Liver (tissue), 9 donors: ENCODE measurements around the gene RBM46. TPM values are rescaled to one million over a fixed set of nuclear protein-coding genes. Genes with fewer than 3 reads are reported as not detected.
"Not testable (repeated sequence)": the region's sequence is repeated elsewhere in the genome, so short reads cannot be mapped to it uniquely, and the experiment has no call there.

Source experiments
- DNase-seq: peaks from one replicate; pipeline ENCODE4 v3.0.0-alpha.2; 2017; ENCODE audit warnings: low spot score
- H3K27ac ChIP-seq, 2 donors: one replicate each; pipeline ENCODE4 v1.7.0; 2013; ENCODE audit warnings: inconsistent platforms in 2 of 2, low read length in 2 of 2, control low read depth in 1 of 2, low read depth in 1 of 2, mild to moderate bottlenecking in 1 of 2
- H3K27me3 ChIP-seq, 4 donors: one replicate each; pipeline versions ENCODE4 v1.6.1 to v1.7.0; 2013; ENCODE audit warnings: low read length in 3 of 4, inconsistent platforms in 1 of 4, mild to moderate bottlenecking in 1 of 4, moderate library complexity in 1 of 4; ENCODE audit not compliant: control insufficient read depth in 4 of 4, insufficient read depth in 4 of 4
- H3K36me3 ChIP-seq, 4 donors: one replicate each; pipeline versions ENCODE4 v1.6.1 to v1.7.0; 2013; ENCODE audit warnings: low read length in 3 of 4, mild to moderate bottlenecking in 3 of 4, low read depth in 1 of 4, moderate library complexity in 1 of 4; ENCODE audit not compliant: control insufficient read depth in 4 of 4, insufficient read depth in 3 of 4
- H3K4me1 ChIP-seq, 4 donors: one replicate each; pipeline versions ENCODE4 v1.6.1 to v1.7.0; 2013; ENCODE audit warnings: low read length in 3 of 4, mild to moderate bottlenecking in 3 of 4, moderate library complexity in 1 of 4; ENCODE audit not compliant: control insufficient read depth in 4 of 4, insufficient read depth in 4 of 4
- H3K4me3 ChIP-seq, 3 donors: one replicate each; pipeline versions ENCODE4 v1.6.1 to v1.7.0; 2013; ENCODE audit warnings: low read length in 3 of 3, control low read depth in 1 of 3, low read depth in 1 of 3, mild to moderate bottlenecking in 1 of 3
- H3K9ac ChIP-seq, 2 donors: one replicate each; pipeline ENCODE4 v1.7.0; 2013; ENCODE audit warnings: low read length in 2 of 2, mild to moderate bottlenecking in 2 of 2, moderate library complexity in 2 of 2, control low read depth in 1 of 2, low read depth in 1 of 2
- H3K9me3 ChIP-seq, 4 donors: one replicate each; pipeline versions ENCODE4 v1.6.1 to v1.7.0; 2013; ENCODE audit warnings: low read length in 3 of 4; ENCODE audit not compliant: control insufficient read depth in 4 of 4
- EGR1 ChIP-seq, 2 donors: IDR thresholded peaks; 2 replicates each; pipeline ENCODE4 v1.6.1; 2016 to 2018; ENCODE audit warnings: antibody characterized with exemption in 2 of 2, low read depth in 2 of 2
- FOXA1 ChIP-seq: IDR thresholded peaks from 2 replicates; pipeline ENCODE4 v1.6.1; 2016; ENCODE audit warnings: antibody characterized with exemption
- FOXA2 ChIP-seq: IDR thresholded peaks from 2 replicates; pipeline ENCODE4 v1.6.1; 2016; ENCODE audit warnings: antibody characterized with exemption
- GABPA ChIP-seq, 2 donors: IDR thresholded peaks in 1 of 2; conservative IDR thresholded peaks in 1 of 2; 2 replicates each; pipeline ENCODE4 v1.6.1; 2016; ENCODE audit warnings: antibody characterized with exemption in 2 of 2, mild to moderate bottlenecking in 1 of 2, moderate library complexity in 1 of 2
- HNF4A ChIP-seq, 2 donors: conservative IDR thresholded peaks; 2 replicates each; pipeline ENCODE4 v1.6.1; 2016; ENCODE audit warnings: antibody characterized with exemption in 2 of 2, mild to moderate bottlenecking in 2 of 2
- HNF4G ChIP-seq: IDR thresholded peaks from 2 replicates; pipeline ENCODE4 v1.6.1; 2016; ENCODE audit warnings: antibody characterized with exemption
- NR2F2 ChIP-seq: IDR thresholded peaks from 2 replicates; pipeline ENCODE4 v1.6.1; 2016; ENCODE audit warnings: antibody characterized with exemption
- REST ChIP-seq: IDR thresholded peaks from 2 replicates; pipeline ENCODE4 v1.6.1; 2016; ENCODE audit warnings: antibody characterized with exemption, mild to moderate bottlenecking
- RXRA ChIP-seq, 2 donors: IDR thresholded peaks; 2 replicates each; pipeline ENCODE4 v1.6.1; 2017 to 2018; ENCODE audit warnings: antibody characterized with exemption in 2 of 2, mild to moderate bottlenecking in 1 of 2
- SP1 ChIP-seq: IDR thresholded peaks from 2 replicates; pipeline ENCODE4 v1.6.1; 2018; ENCODE audit warnings: antibody characterized with exemption, mild to moderate bottlenecking
- YY1 ChIP-seq: IDR thresholded peaks from 2 replicates; pipeline ENCODE4 v1.6.1; 2016; ENCODE audit warnings: antibody characterized with exemption, mild to moderate bottlenecking
- ZBTB33 ChIP-seq: IDR thresholded peaks from 2 replicates; pipeline ENCODE4 v1.6.1; 2016; ENCODE audit warnings: antibody characterized with exemption
- WGBS: extraction: QIAGEN DNeasy Blood & Tissue Kit; methylation state at CpG from one replicate; pipeline ENCODE4 v1.1.7; 2013; 5-methylcytosine and 5-hydroxymethylcytosine counted together
- polyA plus RNA-seq, 2 donors: library from polyadenylated mRNA; stranded (reverse) in 1 of 2; unstranded in 1 of 2; fragments of 200-250 nt in 1 of 2; fragments of >200 nt in 1 of 2; fragmentation: Nextera tagmentation in 1 of 2; extraction: Ambion mirVana in 1 of 2; gene quantifications; one replicate each; pipeline versions ENCODE4 v1.2.1 to v1.2.3, GENCODE V29; 2013 to 2015
- total RNA-seq, 2 donors: library from RNA; depleted of rRNA; stranded (reverse); fragments of >200 nt; gene quantifications; one replicate each; pipeline ENCODE4 v1.2.3, GENCODE V29; 2014
- TF ChIP-seq, protein P1 (sequence below): IDR thresholded peaks from 2 replicates; pipeline ENCODE4 v1.6.1; 2016; ENCODE audit warnings: antibody characterized with exemption
- TF ChIP-seq, protein P2 (sequence below): fragments of 150-350 bp; IDR thresholded peaks from 2 replicates; pipeline ENCODE4 v1.5.1; 2017; ENCODE audit warnings: improper control_type of control experiment, low read depth, low read length; ENCODE audit not compliant: missing input control
- TF ChIP-seq, protein P3 (sequence below): IDR thresholded peaks from 2 replicates; pipeline ENCODE4 v1.6.1; 2016; ENCODE audit warnings: antibody characterized with exemption
- donor health status: healthy.
- donor health status: healthy.
- donor health status: healthy.
- donor health status: healthy.
- donor health status: healthy.

The RBM46 gene
- total and polyA plus RNA-seq, 4 donors, result 0.03 to 0.24 (median 0.08) TPM; not detected in 1

DNA sequence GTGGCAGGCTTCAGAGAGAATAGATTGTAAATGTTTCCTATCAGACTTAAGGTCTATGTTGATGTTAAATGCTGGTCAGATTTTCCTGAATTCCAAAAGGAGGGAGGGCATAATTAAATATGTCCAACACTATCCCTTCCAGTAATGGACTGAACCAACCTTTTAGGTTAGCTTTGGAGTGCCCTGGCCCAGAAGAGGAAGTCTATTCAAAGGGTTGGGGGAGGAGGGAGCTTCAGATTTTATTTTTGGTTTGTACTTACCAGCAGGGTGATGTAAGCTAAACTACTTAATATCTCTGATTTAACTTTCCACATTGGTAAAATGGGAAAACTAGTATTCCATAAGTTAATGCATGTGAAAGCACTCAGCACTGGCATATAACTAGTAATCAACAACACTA, 91.1 kb downstream of the RBM46 start (continued):
- no peak for TF ChIP-seq HNF4G
- no peak for TF ChIP-seq FOXA1
- TF ChIP-seq NR2F2, result no peak
- no peak for TF ChIP-seq RXRA (IDR thresholded peaks at IDR 0.05)
- TF ChIP-seq, protein P1, sequence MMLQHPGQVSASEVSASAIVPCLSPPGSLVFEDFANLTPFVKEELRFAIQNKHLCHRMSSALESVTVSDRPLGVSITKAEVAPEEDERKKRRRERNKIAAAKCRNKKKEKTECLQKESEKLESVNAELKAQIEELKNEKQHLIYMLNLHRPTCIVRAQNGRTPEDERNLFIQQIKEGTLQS, result no peak

DNA sequence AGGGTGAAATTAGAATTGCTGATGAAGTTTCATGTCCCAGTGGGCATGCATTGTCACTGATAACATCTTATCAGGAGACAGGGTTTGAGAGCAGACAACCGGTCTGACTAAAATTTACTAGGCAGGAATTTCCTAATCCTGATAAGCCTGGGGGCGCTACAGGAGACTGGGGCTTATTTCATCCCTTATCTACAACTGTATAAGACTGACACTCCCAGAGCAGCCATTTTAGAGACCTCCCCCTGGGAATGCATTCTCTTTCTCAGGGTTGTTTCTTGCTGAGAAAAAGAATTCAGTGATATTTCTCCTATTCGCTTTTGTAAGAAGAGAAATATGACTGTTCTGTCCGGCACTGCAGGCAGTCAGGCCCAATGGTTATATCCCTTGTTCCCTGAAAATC, 93.0 kb downstream of the RBM46 start:
- H3K4me1 ChIP-seq, DNase-seq, H3K9ac ChIP-seq, H3K27me3 ChIP-seq, H3K27ac ChIP-seq, H3K4me3 ChIP-seq, H3K36me3 ChIP-seq, H3K9me3 ChIP-seq: not testable (repeated sequence)
- WGBS, result 83% methylated on average over 4 of the region's 4 CpGs

DNA sequence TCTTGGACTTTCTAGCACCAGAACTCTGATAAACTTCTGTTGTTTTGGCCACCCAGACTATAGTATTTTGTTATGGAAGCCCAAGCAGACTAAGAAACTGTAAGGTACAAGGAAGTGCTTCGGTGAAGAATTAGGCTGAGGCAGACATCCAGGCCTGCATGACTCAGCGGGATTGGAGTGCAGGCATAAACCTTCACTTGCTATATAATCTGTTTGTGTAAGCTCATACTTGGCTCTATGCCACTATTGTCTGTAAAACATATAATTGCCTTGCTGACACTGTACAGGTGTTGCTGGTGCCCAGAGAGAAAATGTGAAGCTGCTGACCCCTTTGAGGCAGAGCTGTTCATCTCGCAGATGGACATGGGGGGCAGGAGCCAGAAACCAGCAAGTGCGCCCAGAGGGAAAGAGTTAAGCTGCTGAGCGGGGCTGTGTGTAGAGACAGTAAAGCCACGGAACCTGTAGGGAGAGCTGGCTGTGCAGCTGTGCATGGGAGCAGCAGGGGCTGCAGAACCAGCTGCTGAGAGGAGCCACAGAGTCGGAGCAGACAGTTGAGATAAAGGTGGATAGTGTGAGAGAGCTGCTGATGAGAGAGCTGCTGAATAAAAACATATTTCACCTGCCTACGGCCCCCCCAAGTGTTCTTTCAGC, 96.2 kb downstream of the RBM46 start:
- no peak for DNase-seq
- Histone ChIP-seq H3K9me3 (peaks cover 0 to 10% (median 4%) of the 10 kb centered on the region in 4 donors), H3K36me3 (no peaks in the 10 kb centered on the region), H3K4me3 (no peak overlapping the region), H3K27ac (no peak overlapping the region), H3K4me1 (no peaks in the 10 kb centered on the region), H3K27me3 (peaks cover 0 to 6% (median 0%) of the 10 kb centered on the region in 4 donors), H3K9ac (no peak overlapping the region)
- TF ChIP-seq EGR1 (IDR thresholded peaks at IDR 0.05; ENCODE audit: low read depth in 2 of 2) (no peak), RXRA (IDR thresholded peaks at IDR 0.05) (no peak), GABPA (IDR thresholded peaks at IDR 0.05 in 1 of 2, conservative IDR thresholded peaks at IDR 0.05 in 1 of 2) (no peak), REST (no peak), ZBTB33 (no peak), YY1 (no peak), SP1 (no peak), HNF4A (conservative IDR thresholded peaks at IDR 0.05) (no peak), FOXA1 (no peak), FOXA2 (no peak), HNF4G (no peak)
- TF ChIP-seq, protein P2, sequence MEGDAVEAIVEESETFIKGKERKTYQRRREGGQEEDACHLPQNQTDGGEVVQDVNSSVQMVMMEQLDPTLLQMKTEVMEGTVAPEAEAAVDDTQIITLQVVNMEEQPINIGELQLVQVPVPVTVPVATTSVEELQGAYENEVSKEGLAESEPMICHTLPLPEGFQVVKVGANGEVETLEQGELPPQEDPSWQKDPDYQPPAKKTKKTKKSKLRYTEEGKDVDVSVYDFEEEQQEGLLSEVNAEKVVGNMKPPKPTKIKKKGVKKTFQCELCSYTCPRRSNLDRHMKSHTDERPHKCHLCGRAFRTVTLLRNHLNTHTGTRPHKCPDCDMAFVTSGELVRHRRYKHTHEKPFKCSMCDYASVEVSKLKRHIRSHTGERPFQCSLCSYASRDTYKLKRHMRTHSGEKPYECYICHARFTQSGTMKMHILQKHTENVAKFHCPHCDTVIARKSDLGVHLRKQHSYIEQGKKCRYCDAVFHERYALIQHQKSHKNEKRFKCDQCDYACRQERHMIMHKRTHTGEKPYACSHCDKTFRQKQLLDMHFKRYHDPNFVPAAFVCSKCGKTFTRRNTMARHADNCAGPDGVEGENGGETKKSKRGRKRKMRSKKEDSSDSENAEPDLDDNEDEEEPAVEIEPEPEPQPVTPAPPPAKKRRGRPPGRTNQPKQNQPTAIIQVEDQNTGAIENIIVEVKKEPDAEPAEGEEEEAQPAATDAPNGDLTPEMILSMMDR, result no peak
- TF ChIP-seq, protein P3, sequence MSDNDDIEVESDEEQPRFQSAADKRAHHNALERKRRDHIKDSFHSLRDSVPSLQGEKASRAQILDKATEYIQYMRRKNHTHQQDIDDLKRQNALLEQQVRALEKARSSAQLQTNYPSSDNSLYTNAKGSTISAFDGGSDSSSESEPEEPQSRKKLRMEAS, result no peak
- TF ChIP-seq, protein P1, result no peak
- WGBS, result 70% methylated on average over 8 of the region's 8 CpGs
